ENCODE measurements around the gene GATD1.

DNA sequence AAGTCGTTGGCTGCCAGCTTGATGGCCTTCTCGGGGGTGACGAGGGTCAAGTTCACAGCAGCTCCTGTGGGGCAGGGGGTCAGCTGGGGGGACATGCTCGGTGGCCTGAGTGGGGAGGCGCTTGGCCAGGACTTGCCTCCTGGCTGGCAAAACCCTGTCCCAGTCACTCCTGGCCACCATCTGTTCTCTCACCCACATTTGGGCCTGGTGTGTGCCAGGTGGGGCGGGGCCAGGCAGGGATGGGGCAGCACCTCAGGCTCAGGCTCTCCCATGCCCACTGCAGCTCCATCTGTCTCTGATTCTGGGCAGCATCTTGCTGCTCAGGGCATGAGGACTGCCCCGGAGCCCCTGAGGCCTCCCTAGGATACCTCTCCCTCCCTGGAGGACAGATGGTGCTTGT is 16.3 kb upstream of the GATD1 start:
- no peak for TF ChIP-seq POLR2A (IDR thresholded peaks at IDR 0.05)
- TF ChIP-seq, protein P1, sequence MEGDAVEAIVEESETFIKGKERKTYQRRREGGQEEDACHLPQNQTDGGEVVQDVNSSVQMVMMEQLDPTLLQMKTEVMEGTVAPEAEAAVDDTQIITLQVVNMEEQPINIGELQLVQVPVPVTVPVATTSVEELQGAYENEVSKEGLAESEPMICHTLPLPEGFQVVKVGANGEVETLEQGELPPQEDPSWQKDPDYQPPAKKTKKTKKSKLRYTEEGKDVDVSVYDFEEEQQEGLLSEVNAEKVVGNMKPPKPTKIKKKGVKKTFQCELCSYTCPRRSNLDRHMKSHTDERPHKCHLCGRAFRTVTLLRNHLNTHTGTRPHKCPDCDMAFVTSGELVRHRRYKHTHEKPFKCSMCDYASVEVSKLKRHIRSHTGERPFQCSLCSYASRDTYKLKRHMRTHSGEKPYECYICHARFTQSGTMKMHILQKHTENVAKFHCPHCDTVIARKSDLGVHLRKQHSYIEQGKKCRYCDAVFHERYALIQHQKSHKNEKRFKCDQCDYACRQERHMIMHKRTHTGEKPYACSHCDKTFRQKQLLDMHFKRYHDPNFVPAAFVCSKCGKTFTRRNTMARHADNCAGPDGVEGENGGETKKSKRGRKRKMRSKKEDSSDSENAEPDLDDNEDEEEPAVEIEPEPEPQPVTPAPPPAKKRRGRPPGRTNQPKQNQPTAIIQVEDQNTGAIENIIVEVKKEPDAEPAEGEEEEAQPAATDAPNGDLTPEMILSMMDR (IDR thresholded peaks at IDR 0.05): no peak
